Muscle of leg (tissue), 11 donors: Measurements from ENCODE around the gene CHN2. TPM values are rescaled to one million over a fixed set of nuclear protein-coding genes. Genes with fewer than 3 reads are reported as not detected.

Experiments
- DNase-seq: peaks from one replicate; pipeline ENCODE4 v3.0.0; 2013
- H3K27ac ChIP-seq: one replicate; pipeline ENCODE4 v1.5.1; 2013; ENCODE audit warnings: mild to moderate bottlenecking, low read length, control low read depth
- H3K27me3 ChIP-seq: one replicate; pipeline ENCODE4 v1.6.1; 2013; ENCODE audit warnings: low read length; ENCODE audit not compliant: control insufficient read depth, insufficient read depth
- H3K36me3 ChIP-seq: one replicate; pipeline ENCODE4 v1.6.1; 2013; ENCODE audit warnings: low read length; ENCODE audit not compliant: control insufficient read depth, insufficient read depth
- H3K4me1 ChIP-seq: one replicate; pipeline ENCODE4 v1.6.1; 2013; ENCODE audit warnings: low read length; ENCODE audit not compliant: control insufficient read depth, insufficient read depth
- H3K4me3 ChIP-seq: one replicate; pipeline ENCODE4 v1.5.1; 2013; ENCODE audit warnings: low read length, control low read depth
- H3K9me3 ChIP-seq: replicated peaks from 2 replicates; pipeline ENCODE4 v1.6.1; 2013; ENCODE audit warnings: low read depth, low read length; ENCODE audit not compliant: control insufficient read depth
- WGBS: methylation state at CpG from one replicate; pipeline ENCODE4 v1.1.5; 2013; ENCODE audit warnings: missing lambda C conversion rate; ENCODE audit not compliant: insufficient coverage; 5-methylcytosine and 5-hydroxymethylcytosine counted together
- polyA plus RNA-seq, 8 donors: library from polyadenylated mRNA; unstranded; fragments of 120-200 nt; gene quantifications; one replicate each; pipeline versions ENCODE4 v1.2.1 to v1.2.3, GENCODE V29; 2013; ENCODE audit warnings: inconsistent platforms in 1 of 8, low replicate concordance in 1 of 8; ENCODE audit not compliant: insufficient read length in 8 of 8, insufficient read depth in 1 of 8
- total RNA-seq: library from RNA; stranded (reverse); fragments of 120-200 nt; gene quantifications from one replicate; pipeline ENCODE4 v1.2.4, GENCODE V29; 2013

The CHN2 gene
- total and polyA plus RNA-seq, 9 donors = 7.6 to 18.2 (median 10.2) TPM

DNA sequence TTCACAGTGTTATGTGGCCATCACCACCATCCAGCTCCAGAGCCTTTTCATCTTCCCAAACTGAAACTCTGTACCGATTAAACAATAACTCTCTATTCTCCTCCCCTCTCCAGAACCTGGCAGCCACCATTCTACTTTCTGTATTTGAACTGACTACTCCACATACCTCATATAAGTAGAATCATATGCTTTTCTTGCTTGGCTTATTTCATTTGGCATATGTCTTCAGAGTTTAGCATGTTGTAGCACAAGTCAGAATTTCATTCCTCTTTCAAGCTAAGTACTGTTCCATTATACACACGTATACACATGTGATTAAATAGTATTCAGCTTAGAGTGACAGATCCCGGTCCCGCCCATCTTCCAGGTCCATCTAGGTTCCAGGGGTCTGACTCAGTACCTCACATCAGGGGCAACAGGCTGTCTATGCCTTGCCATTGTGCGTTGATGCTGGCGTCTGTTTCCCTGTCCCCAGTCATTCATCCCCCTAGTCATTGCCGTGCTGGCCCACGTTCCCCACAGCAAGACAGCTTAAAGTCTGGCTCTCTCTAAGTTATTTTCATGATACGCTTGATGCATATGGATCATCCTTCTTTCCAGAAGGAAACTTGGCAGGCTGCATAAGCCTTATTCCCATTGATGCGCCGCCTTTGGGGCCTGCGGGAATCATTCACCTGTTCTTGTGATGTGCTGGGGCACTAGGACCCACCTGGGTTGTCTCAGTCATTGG lies 108.3 kb downstream of the CHN2 start:
- 61% methylated on average over 10 of the region's 12 CpGs for WGBS
- peak; percentile 51 for DNase-seq
- Histone ChIP-seq H3K4me1 (no peaks in the 10 kb centered on the region), H3K27ac (no peak overlapping the region), H3K9me3 (no peaks in the 10 kb centered on the region), H3K36me3 (no peaks in the 10 kb centered on the region), H3K4me3 (no peak overlapping the region), H3K27me3 (peaks cover 2% of the 10 kb centered on the region)

DNA sequence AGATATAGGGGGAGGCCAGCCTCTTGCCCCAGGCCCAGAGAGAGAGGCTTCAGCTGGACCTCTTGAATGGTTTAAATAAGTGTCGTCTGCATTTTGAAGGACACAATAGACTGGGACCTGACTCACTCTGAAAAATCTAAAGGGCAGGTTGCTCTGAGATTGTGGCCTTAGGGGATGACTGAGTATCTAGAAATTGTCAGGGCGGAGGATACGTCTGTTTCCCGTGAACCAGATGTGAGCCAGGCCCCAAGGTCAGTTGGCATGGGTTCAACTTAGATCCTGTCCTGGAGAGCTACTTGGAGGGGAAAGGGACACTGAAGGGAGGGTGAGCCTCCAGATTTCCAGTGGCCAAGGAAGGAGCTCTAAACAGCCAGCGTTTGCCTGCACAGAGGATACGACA lies 110.2 kb downstream of the CHN2 start:
- peak; percentile 53 for DNase-seq
- 44% methylated on average over 6 of the region's 6 CpGs for WGBS
- H3K36me3 ChIP-seq = no peaks in the 10 kb centered on the region
- no peak overlapping the region for H3K4me3 ChIP-seq
- no peaks in the 10 kb centered on the region for H3K4me1 ChIP-seq
- peaks cover 2% of the 10 kb centered on the region for H3K27me3 ChIP-seq
- no peak overlapping the region for H3K27ac ChIP-seq
- H3K9me3 ChIP-seq = no peaks in the 10 kb centered on the region

DNA sequence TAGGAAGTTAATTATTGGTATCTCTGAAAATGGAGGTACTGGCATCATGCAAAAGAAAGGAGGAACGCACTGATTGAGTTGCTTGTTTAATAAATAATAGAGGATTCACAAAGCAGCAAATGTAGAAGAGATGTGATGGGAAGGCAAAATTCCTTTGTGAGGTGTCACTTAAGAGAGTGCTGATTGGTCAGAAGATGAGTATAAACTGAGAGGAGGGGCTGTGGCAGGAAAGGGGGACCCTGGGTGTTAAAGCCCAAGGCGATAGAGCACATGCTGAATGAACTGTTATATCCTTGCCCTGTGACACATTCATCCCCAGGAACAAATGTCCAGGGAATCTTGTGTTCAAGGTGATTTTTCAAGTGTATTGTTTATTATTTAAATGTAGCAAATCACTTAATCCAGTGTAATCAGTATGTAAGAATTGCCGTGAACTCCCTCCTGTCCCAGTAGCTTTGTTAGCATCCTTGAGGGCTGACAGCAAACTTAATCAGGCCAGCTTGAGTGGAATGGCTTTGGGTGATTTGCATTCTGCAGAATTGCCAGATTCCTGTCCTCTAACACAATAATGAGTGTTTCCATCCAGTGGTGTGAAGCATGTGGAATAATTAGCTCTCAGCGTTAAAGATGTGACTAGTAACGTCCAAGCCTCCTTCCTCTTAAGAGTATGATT lies 111.9 kb downstream of the CHN2 start:
- 63% methylated on average over 1 of the region's 5 CpGs for WGBS
- H3K36me3 ChIP-seq = no peaks in the 10 kb centered on the region
- no peak overlapping the region for H3K27ac ChIP-seq
- no peak for DNase-seq
- H3K4me3 ChIP-seq = no peak overlapping the region
- peaks cover 2% of the 10 kb centered on the region for H3K27me3 ChIP-seq
- H3K4me1 ChIP-seq = no peaks in the 10 kb centered on the region
- peaks cover 2% of the 10 kb centered on the region for H3K9me3 ChIP-seq

- H3K9me3 ChIP-seq = peaks cover 2% of the 10 kb centered on the region
- no peaks in the 10 kb centered on the region for H3K4me1 ChIP-seq
- no peaks in the 10 kb centered on the region for H3K27me3 ChIP-seq
- WGBS = 100% methylated on average over 1 of the region's 6 CpGs
- no peaks in the 10 kb centered on the region for H3K36me3 ChIP-seq
- DNase-seq = no peak
- H3K27ac ChIP-seq = no peak overlapping the region
- no peak overlapping the region for H3K4me3 ChIP-seq
These were observed 113.8 kb downstream of the CHN2 start for GRCh38 chr7:29308424-29308823.

- Histone ChIP-seq H3K4me1 (no peaks in the 10 kb centered on the region), H3K27ac (no peak overlapping the region), H3K9me3 (peaks cover 2% of the 10 kb centered on the region), H3K4me3 (no peak overlapping the region), H3K36me3 (no peaks in the 10 kb centered on the region), H3K27me3 (no peaks in the 10 kb centered on the region)
- WGBS = 76% methylated on average over 4 of the region's 9 CpGs
- DNase-seq = no peak
These were observed 114.7 kb downstream of the CHN2 start for GRCh38 chr7:29309041-29309854.

- Histone ChIP-seq H3K9me3 (peaks cover 2% of the 10 kb centered on the region), H3K4me3 (no peak overlapping the region), H3K27me3 (no peaks in the 10 kb centered on the region), H3K4me1 (no peaks in the 10 kb centered on the region), H3K36me3 (no peaks in the 10 kb centered on the region), H3K27ac (no peak overlapping the region)
- DNase-seq = no peak
These were observed 116.0 kb downstream of the CHN2 start for GRCh38 chr7:29310625-29311024.

DNA sequence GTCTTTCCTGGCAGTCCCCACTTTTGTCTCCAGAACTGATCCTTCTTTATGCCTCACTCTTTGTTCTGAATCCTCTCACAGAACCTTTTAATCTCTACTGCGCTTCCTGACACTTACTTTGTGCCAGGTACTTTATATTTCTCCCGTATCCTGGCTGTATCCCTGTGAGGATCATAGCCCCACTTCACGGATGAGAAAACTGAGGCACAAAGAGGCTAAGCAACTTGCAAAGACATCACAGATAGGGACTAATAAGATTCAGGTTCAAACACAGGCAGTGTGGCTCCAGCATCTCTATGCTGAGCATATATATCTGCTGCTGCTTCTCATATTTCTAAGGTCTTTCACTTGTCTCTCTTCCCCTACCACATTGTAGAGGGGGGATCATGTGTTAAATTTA lies 116.7 kb downstream of the CHN2 start:
- no peaks in the 10 kb centered on the region for H3K27me3 ChIP-seq
- no peaks in the 10 kb centered on the region for H3K4me1 ChIP-seq
- no peak overlapping the region for H3K4me3 ChIP-seq
- DNase-seq = no peak
- no peaks in the 10 kb centered on the region for H3K36me3 ChIP-seq
- no peak overlapping the region for H3K27ac ChIP-seq
- 91% methylated on average over 3 of the region's 3 CpGs for WGBS
- H3K9me3 ChIP-seq = peaks cover 2% of the 10 kb centered on the region

DNA sequence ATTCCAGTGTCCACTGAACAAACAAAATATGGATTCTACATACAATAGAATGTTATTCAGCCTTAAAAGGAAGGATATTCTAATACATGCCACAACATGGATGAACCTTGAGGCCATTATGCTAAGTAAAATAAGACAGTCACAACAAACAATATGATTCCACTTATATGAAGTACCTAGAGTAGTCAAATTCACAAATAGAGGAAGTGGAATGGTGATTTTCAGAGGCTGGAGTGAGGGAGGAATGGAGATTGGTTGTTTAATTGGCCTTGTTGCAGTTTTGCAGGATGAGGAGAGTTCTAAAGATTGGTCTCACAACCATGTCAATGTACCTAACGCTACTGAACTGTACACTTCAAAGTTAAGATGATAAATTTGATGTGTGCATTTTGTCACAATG lies 119.6 kb downstream of the CHN2 start:
- H3K36me3 ChIP-seq = no peaks in the 10 kb centered on the region

DNA sequence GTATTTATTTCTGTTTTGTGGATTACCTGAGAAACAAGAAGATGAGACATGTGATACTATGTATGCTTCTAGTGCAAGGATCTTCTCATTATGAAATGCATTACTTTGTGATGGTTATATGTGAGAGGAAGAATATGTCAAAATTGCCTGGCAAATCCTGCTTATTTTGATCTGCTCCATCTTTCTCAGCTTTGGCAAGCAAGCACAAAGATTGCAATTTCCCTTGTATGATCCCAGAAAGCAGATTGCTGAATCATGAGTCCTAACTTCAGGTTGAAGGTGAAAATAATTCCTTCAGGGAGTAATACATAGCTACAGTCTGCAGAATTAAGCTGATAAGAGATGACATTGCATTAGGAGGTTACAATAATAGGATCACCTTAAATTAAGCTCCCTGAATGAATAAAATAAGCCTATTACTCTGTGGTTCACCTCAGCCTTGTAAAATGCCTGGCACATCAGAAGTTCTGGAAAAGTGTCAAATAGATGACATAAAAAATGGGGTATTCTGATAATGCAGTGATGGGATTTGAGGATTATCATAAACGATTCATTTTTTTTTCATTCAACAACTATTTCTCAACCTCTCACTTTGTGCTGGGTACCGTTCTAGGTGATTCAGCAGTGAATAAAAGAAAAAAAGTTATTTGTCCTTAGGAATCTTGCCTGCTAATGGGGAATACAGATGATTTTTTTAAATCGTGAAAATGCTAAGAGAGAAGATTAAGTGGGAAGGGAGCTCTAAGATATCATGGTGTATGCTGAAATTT lies 120.7 kb downstream of the CHN2 start:
- H3K4me1 ChIP-seq = peaks cover 3% of the 10 kb centered on the region
- no peaks in the 10 kb centered on the region for H3K36me3 ChIP-seq
- WGBS = 20% methylated on average over 1 of the region's 3 CpGs
- no peak overlapping the region for H3K27ac ChIP-seq
- H3K4me3 ChIP-seq = no peak overlapping the region
- peaks cover 2% of the 10 kb centered on the region for H3K9me3 ChIP-seq
- no peak for DNase-seq
- H3K27me3 ChIP-seq = no peaks in the 10 kb centered on the region

More for the DNA sequence above, 119.6 kb downstream of the CHN2 start:
- no CpG with 5 or more reads among the region's 1 CpG for WGBS
- Histone ChIP-seq H3K4me1 (no peaks in the 10 kb centered on the region), H3K27me3 (no peaks in the 10 kb centered on the region), H3K9me3 (peaks cover 2% of the 10 kb centered on the region), H3K4me3 (no peak overlapping the region), H3K27ac (no peak overlapping the region)
- DNase-seq = no peak

GRCh38 chr7:29315892-29316270 lies 121.3 kb downstream of the CHN2 start:
- Histone ChIP-seq H3K36me3 (no peaks in the 10 kb centered on the region), H3K4me3 (no peak overlapping the region), H3K27ac (no peak overlapping the region), H3K9me3 (no peaks in the 10 kb centered on the region), H3K4me1 (peaks cover 3% of the 10 kb centered on the region), H3K27me3 (no peaks in the 10 kb centered on the region)
- DNase-seq = no peak
- 100% methylated on average over 1 of the region's 2 CpGs for WGBS
